HepG2 (cell line): ENCODE measurements around the gene COL18A1. TPM values are rescaled to one million over a fixed set of nuclear protein-coding genes. Genes with fewer than 3 reads are reported as not detected.

ENCODE experiments used
- ATAC-seq: fragments of 200-7000 bp; cut with Tn5 transposase; 3 replicates; pipeline ENCODE4 v1.9.1; 2020; ENCODE audit warnings: mild to moderate bottlenecking, moderate library complexity
- BruUV-seq: library from RNA; stranded (reverse); fragments of 400-500 nt; replicated peaks from 2 replicates; lab custom pipeline; 2021; lab: Mats Ljungman, UMichigan
- CTCF ChIA-PET: fragments of 300-600 bp; formaldehyde crosslinking; extraction: SDS; loops from one replicate; lab custom pipeline; 2021; ENCODE audit warnings: low total read pairs, inconsistent platforms, low intra/inter-chr PET ratio; lab: Yijun Ruan, JAX
- POLR2A ChIA-PET: fragments of 350-600 bp; sonication (Branson Sonifier 250); formaldehyde crosslinking; loops from one replicate; lab custom pipeline; 2020; ENCODE audit warnings: antibody characterized with exemption, inconsistent platforms; lab: Yijun Ruan, JAX
- DNase-seq: peaks from one replicate; pipeline ENCODE4 v3.0.0-alpha.2; 2015; ENCODE audit warnings: low spot score
- FAIRE-seq: peaks from 3 replicates; lab custom pipeline; 2011; peaks lifted over from hg19 to GRCh38; lab: Jason Lieb, UNC
- H2AFZ ChIP-seq: one replicate; pipeline ENCODE4 v1.6.1; 2011; ENCODE audit warnings: low read length, inconsistent platforms
- H3K27ac ChIP-seq: fragments of 300-600 bp; 3 replicates; pipeline ENCODE4 v1.8.0; 2011; ENCODE audit warnings: mixed run types, mild to moderate bottlenecking, mixed read lengths, low read length, inconsistent platforms; ENCODE audit not compliant: insufficient read depth; ENCODE audit errors: extremely low read length
- H3K27me3 ChIP-seq, 2 experiments: fragments of 200-600 bp in 1 of 2; 2 replicates in 1 of 2; 3 replicates in 1 of 2; pipeline versions ENCODE4 v1.6.0 to v1.8.0; 2011; ENCODE audit warnings: low read length in 2 of 2, mild to moderate bottlenecking in 2 of 2, moderate library complexity in 2 of 2, inconsistent platforms in 1 of 2; ENCODE audit not compliant: insufficient read depth in 2 of 2, control insufficient read depth in 1 of 2
- H3K36me3 ChIP-seq, 2 experiments: fragments of 200-600 bp in 1 of 2; replicated peaks in 1 of 2; 2 replicates in 1 of 2; 3 replicates in 1 of 2; pipeline versions ENCODE4 v1.5.1 to v1.8.0; 2011; ENCODE audit warnings: low read length in 2 of 2, inconsistent platforms in 1 of 2; ENCODE audit not compliant: insufficient read depth in 2 of 2, control insufficient read depth in 1 of 2
- H3K4me1 ChIP-seq: 2 replicates; pipeline ENCODE4 v1.5.1; 2012; ENCODE audit warnings: low read length, inconsistent platforms; ENCODE audit not compliant: insufficient read depth
- H3K4me2 ChIP-seq: 2 replicates; pipeline ENCODE4 v1.6.0; 2011; ENCODE audit warnings: low read depth, low read length, inconsistent platforms
- H3K4me3 ChIP-seq, 3 experiments: fragments of 200-600 bp in 1 of 3; sonication (generic), shearing (Covaris generic) in 1 of 3; replicated peaks in 1 of 3; 2 replicates each; pipeline ENCODE4 v1.5.1; 2011 to 2016; ENCODE audit warnings: low read length in 3 of 3, inconsistent platforms in 2 of 3, low read depth in 2 of 3, mild to moderate bottlenecking in 2 of 3, control low read depth in 1 of 3, mixed read lengths in 1 of 3; ENCODE audit not compliant: insufficient read depth in 1 of 3
- H3K79me2 ChIP-seq: one replicate; pipeline ENCODE4 v1.6.1; 2011; ENCODE audit warnings: low read length, inconsistent platforms; ENCODE audit not compliant: insufficient read depth
- H3K9ac ChIP-seq: 2 replicates; pipeline ENCODE4 v1.6.0; 2011; ENCODE audit warnings: mild to moderate bottlenecking, low read depth, low read length, inconsistent platforms; ENCODE audit not compliant: insufficient read depth
- H3K9me3 ChIP-seq: 2 replicates; pipeline ENCODE4 v1.5.1; 2012; ENCODE audit warnings: mild to moderate bottlenecking, low read length
- H4K20me1 ChIP-seq: 2 replicates; pipeline ENCODE4 v1.6.0; 2011; ENCODE audit warnings: inconsistent platforms, mild to moderate bottlenecking, low read length, moderate library complexity; ENCODE audit not compliant: insufficient read depth
- CTCF ChIP-seq: sonication (generic); formaldehyde crosslinking; IDR thresholded peaks from 2 replicates; pipeline ENCODE4 v1.5.0; 2020; ENCODE audit warnings: mild to moderate bottlenecking, missing genetic modification reagents, moderate library complexity
- DZIP1 ChIP-seq: sonication (generic); formaldehyde crosslinking; IDR thresholded peaks from 2 replicates; pipeline ENCODE4 v1.5.0; 2020; ENCODE audit warnings: mild to moderate bottlenecking, missing genetic modification reagents
- FOXA1 ChIP-seq, 2 experiments: fragments of 450-650 bp in 1 of 2; sonication (generic) in 1 of 2; formaldehyde crosslinking in 1 of 2; IDR thresholded peaks; 2 replicates each; pipeline versions ENCODE4 v1.4.0 to v1.6.1; 2016 to 2020; ENCODE audit warnings: missing genetic modification reagents in 1 of 2
- HNRNPL ChIP-seq: fragments of 200-400 bp; formaldehyde crosslinking; IDR thresholded peaks from 2 replicates; pipeline ENCODE4 v1.6.1; 2017; ENCODE audit warnings: mild to moderate bottlenecking, low read depth, low read length
- MYC ChIP-seq: sonication (generic); formaldehyde crosslinking; IDR thresholded peaks from 2 replicates; pipeline ENCODE4 v1.9.0; 2021; ENCODE audit warnings: missing genetic modification reagents, borderline replicate concordance
- RFX5 ChIP-seq: IDR thresholded peaks from 2 replicates; pipeline ENCODE4 v1.6.1; 2011; ENCODE audit warnings: low read depth, low read length, improper control_type of control experiment
- SALL1 ChIP-seq: sonication (generic); formaldehyde crosslinking; IDR thresholded peaks from 2 replicates; pipeline ENCODE4 v1.8.0; 2022; ENCODE audit warnings: mild to moderate bottlenecking, missing genetic modification reagents
- SP140L ChIP-seq: sonication (generic); formaldehyde crosslinking; IDR thresholded peaks from 2 replicates; pipeline ENCODE4 v1.4.0; 2020; ENCODE audit warnings: missing genetic modification reagents, borderline replicate concordance
- ZBTB38 ChIP-seq: sonication (generic); formaldehyde crosslinking; IDR thresholded peaks from 2 replicates; pipeline ENCODE4 v1.5.1; 2020; ENCODE audit warnings: mild to moderate bottlenecking, missing genetic modification reagents
- ZBTB7B ChIP-seq: sonication (generic); formaldehyde crosslinking; IDR thresholded peaks from 2 replicates; pipeline ENCODE4 v1.4.0; 2020; ENCODE audit warnings: missing genetic modification reagents
- ZNF737 ChIP-seq: sonication (generic); formaldehyde crosslinking; IDR thresholded peaks from 2 replicates; pipeline ENCODE4 v1.5.0; 2020; ENCODE audit warnings: missing genetic modification reagents, mild to moderate bottlenecking, borderline replicate concordance
- ZSCAN12 ChIP-seq: sonication (generic); formaldehyde crosslinking; IDR thresholded peaks from 2 replicates; pipeline ENCODE4 v1.9.0; 2021; ENCODE audit warnings: mild to moderate bottlenecking, missing genetic modification reagents
- ZSCAN31 ChIP-seq: sonication (generic); formaldehyde crosslinking; IDR thresholded peaks from 2 replicates; pipeline ENCODE4 v1.5.0; 2020; ENCODE audit warnings: low read depth, mild to moderate bottlenecking, missing genetic modification reagents
- WGBS: methylation state at CpG from one replicate; pipeline ENCODE4 v1.1.6; 2017; ENCODE audit warnings: low lambda C conversion rate; 5-methylcytosine and 5-hydroxymethylcytosine counted together
- in situ Hi-C: cut with HindIII; loops from 2 replicates; pipeline ENCODE4 v1.10.0; 2017; ENCODE audit warnings: low pct_unique_long_range_greater_than_20kb; ENCODE audit not compliant: extremely low pct_ligation_motif_present
- intact Hi-C: fragments of 100-400 bp; cut with micrococcal nuclease; formaldehyde crosslinking; loops from one replicate; pipeline ENCODE4 v1.10.0; 2022; ENCODE audit not compliant: unreplicated experiment
- polyA plus RNA-seq, 8 experiments: library from polyadenylated mRNA; depleted of rRNA in 3 of 8; stranded (reverse) in 7 of 8; unstranded in 1 of 8; fragments of >200 nt; fragmentation: Illumina TruSeq in 4 of 8; extraction: Trizol in 4 of 8; gene quantifications; 2 replicates each; pipeline versions ENCODE4 v1.2.1 to v1.2.3, GENCODE V29; 2011 to 2016; ENCODE audit warnings: low read depth in 4 of 8, missing spikeins in 1 of 8, mixed read lengths in 1 of 8; ENCODE audit not compliant: insufficient read depth in 1 of 8
- total RNA-seq, 5 experiments: library from RNA; depleted of rRNA; stranded (reverse); fragments of >200 nt; fragmentation: Illumina TruSeq; extraction: Trizol; gene quantifications; 2 replicates each; pipeline ENCODE4 v1.2.3, GENCODE V29; 2016; ENCODE audit warnings: low read depth in 1 of 5
- TF ChIP-seq, protein P1 (sequence below): sonication (generic); formaldehyde crosslinking; IDR thresholded peaks from 2 replicates; pipeline ENCODE4 v1.4.0; 2020; ENCODE audit warnings: missing genetic modification reagents
- TF ChIP-seq, protein P2 (sequence below): sonication (generic); formaldehyde crosslinking; IDR thresholded peaks from 2 replicates; pipeline ENCODE4 v1.4.0; 2020; ENCODE audit warnings: missing genetic modification reagents

Gene COL18A1
- total and polyA plus RNA-seq, 2 of the 13 experiments (the other 11 are each of a cell fraction or from before 2014, with no cell fraction given) = 79.0 to 102 TPM

GRCh38 chr21:45431781-45432572, 27.0 kb downstream of the COL18A1 start:
- Histone ChIP-seq H3K4me2 (peak overlapping the region; percentile 51), H2AFZ (no peak overlapping the region), H3K9me3 (no peaks in the 10 kb centered on the region), H3K36me3 (peaks cover 4 to 6% of the 10 kb centered on the region in 2 experiments; a peak in 3 of 5 replicates), H3K79me2 (peaks cover 61% of the 10 kb centered on the region), H3K4me3 (peak overlapping the region in 1 of 3 experiments; percentile 22; a peak in 1 of 6 replicates), H3K27me3 (no peaks in the 10 kb centered on the region), H3K27ac (peak overlapping the region; percentile 34), H3K4me1 (peaks cover 85% of the 10 kb centered on the region), H4K20me1 (peaks cover 25% of the 10 kb centered on the region; the same call in 1 of the 2 replicates), H3K9ac (peak overlapping the region; percentile 43; the same call in 1 of the 2 replicates)
- FAIRE-seq = no peak
- peak; percentile 36 for DNase-seq
- BruUV-seq = no TSS peak
- ChIA-PET POLR2A (interaction anchor here (0.8 to 3.4 kb wide), 5 partner anchors 9 to 125 kb away, joined by 3 to 24 read pairs (median 5); no protein-coding TSS in a partner anchor), CTCF (no interaction called here)
- intact Hi-C loops = loop anchor here (2.0 kb wide), 1 partner anchor 25 kb away; no protein-coding TSS in a partner anchor
- 100% methylated on average over 1 of the region's 17 CpGs for WGBS
- ATAC-seq = 0 out of 3 replicates have a peak, but pooled peaks have one; percentile 1
- in situ Hi-C loops = no loop called here
- TF ChIP-seq ZSCAN31 (CRISPR knock-in tag) (0 out of 2 replicates have a peak, but pooled peaks have one; percentile 32), FOXA1 (IDR thresholded peaks at IDR 0.05) (no peak), FOXA1 (CRISPR knock-in tag; IDR thresholded peaks at IDR 0.05) (peak; percentile 64), ZBTB38 (CRISPR knock-in tag) (peak; percentile 60), SP140L (CRISPR knock-in tag) (no peak), ZSCAN12 (CRISPR knock-in tag) (no peak), MYC (CRISPR knock-in tag) (peak; percentile 26; the same call in 1 of the 2 replicates), HNRNPL (peak; percentile 80; the same call in 1 of the 2 replicates), ZBTB7B (CRISPR knock-in tag) (peak; percentile 64; the same call in 1 of the 2 replicates), CTCF (CRISPR knock-in tag) (no peak), SALL1 (CRISPR knock-in tag) (peak; percentile 13; the same call in 1 of the 2 replicates), ZNF737 (CRISPR knock-in tag) (no peak), RFX5 (no peak), DZIP1 (CRISPR knock-in tag) (no peak)
- TF ChIP-seq, protein P1, sequence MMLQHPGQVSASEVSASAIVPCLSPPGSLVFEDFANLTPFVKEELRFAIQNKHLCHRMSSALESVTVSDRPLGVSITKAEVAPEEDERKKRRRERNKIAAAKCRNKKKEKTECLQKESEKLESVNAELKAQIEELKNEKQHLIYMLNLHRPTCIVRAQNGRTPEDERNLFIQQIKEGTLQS = no peak
- TF ChIP-seq, protein P2, sequence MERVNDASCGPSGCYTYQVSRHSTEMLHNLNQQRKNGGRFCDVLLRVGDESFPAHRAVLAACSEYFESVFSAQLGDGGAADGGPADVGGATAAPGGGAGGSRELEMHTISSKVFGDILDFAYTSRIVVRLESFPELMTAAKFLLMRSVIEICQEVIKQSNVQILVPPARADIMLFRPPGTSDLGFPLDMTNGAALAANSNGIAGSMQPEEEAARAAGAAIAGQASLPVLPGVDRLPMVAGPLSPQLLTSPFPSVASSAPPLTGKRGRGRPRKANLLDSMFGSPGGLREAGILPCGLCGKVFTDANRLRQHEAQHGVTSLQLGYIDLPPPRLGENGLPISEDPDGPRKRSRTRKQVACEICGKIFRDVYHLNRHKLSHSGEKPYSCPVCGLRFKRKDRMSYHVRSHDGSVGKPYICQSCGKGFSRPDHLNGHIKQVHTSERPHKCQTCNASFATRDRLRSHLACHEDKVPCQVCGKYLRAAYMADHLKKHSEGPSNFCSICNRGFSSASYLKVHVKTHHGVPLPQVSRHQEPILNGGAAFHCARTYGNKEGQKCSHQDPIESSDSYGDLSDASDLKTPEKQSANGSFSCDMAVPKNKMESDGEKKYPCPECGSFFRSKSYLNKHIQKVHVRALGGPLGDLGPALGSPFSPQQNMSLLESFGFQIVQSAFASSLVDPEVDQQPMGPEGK = peak; percentile 40; the same call in 1 of the 2 replicates
